H1 (cell line): ENCODE data around the gene MRPL54. TPM values are rescaled to one million over a fixed set of nuclear protein-coding genes. Genes with fewer than 3 reads are reported as not detected.

Source experiments
- CTCF ChIA-PET: fragments of 300-600 bp; sonication (Branson Sonifier 250); formaldehyde crosslinking; loops from one replicate; lab custom pipeline; 2021; ENCODE audit not compliant: partially characterized antibody; lab: Charles Lee
- POLR2A ChIA-PET: fragments of 300-600 bp; sonication (Branson Sonifier 250); formaldehyde crosslinking; loops from one replicate; lab custom pipeline; 2021; ENCODE audit warnings: inconsistent platforms; ENCODE audit not compliant: partially characterized antibody; lab: Charles Lee
- DNase-seq, 2 experiments: peaks; one replicate each; pipeline versions ENCODE4 v3.0.0 to v3.0.0-alpha.2; 2010 to 2022; ENCODE audit warnings: low spot score in 2 of 2, low read depth in 1 of 2, mixed read lengths in 1 of 2
- FAIRE-seq: peaks from 2 replicates; lab custom pipeline; 2011; peaks lifted over from hg19 to GRCh38; lab: Jason Lieb, UNC
- H2AFZ ChIP-seq: 2 replicates; pipeline ENCODE4 v1.8.1; 2012; ENCODE audit warnings: low read length, inconsistent platforms
- H2AK5ac ChIP-seq: 2 replicates; pipeline ENCODE4 v1.6.1; 2013; ENCODE audit warnings: low read depth, low read length
- H2BK120ac ChIP-seq: replicated peaks from 2 replicates; pipeline ENCODE3; 2013; ENCODE audit warnings: low read depth, low read length, inconsistent platforms
- H2BK12ac ChIP-seq: 2 replicates; pipeline ENCODE4 v1.6.1; 2013; ENCODE audit warnings: low read depth, low read length
- H2BK15ac ChIP-seq: 2 replicates; pipeline ENCODE4 v1.6.1; 2013; ENCODE audit warnings: low read length
- H2BK20ac ChIP-seq: 2 replicates; pipeline ENCODE4 v1.6.1; 2013; ENCODE audit warnings: low read length
- H2BK5ac ChIP-seq: 2 replicates; pipeline ENCODE4 v1.6.1; 2013; ENCODE audit warnings: low read depth, low read length
- H3K14ac ChIP-seq: 2 replicates; pipeline ENCODE4 v1.6.1; 2013; ENCODE audit warnings: inconsistent platforms; ENCODE audit not compliant: insufficient read length
- H3K18ac ChIP-seq: 2 replicates; pipeline ENCODE4 v1.6.1; 2013; ENCODE audit warnings: low read length; ENCODE audit errors: extremely low read depth
- H3K23ac ChIP-seq: 2 replicates; pipeline ENCODE4 v1.6.1; 2013; ENCODE audit warnings: inconsistent platforms; ENCODE audit not compliant: insufficient read length
- H3K23me2 ChIP-seq: 2 replicates; pipeline ENCODE4 v1.6.1; 2013; ENCODE audit warnings: low read depth, low read length
- H3K27ac ChIP-seq: 2 replicates; pipeline ENCODE4 v1.6.1; 2011; ENCODE audit warnings: low read depth, low read length, inconsistent platforms
- H3K27me3 ChIP-seq, 4 experiments: replicated peaks in 1 of 4; 1 replicate in 1 of 4; 2 replicates in 3 of 4; pipeline versions ENCODE4 v1.6.1 to v1.8.1; 2011 to 2013; ENCODE audit warnings: low read length in 3 of 4, mild to moderate bottlenecking in 3 of 4, inconsistent platforms in 2 of 4, mixed read lengths in 2 of 4, moderate library complexity in 1 of 4; ENCODE audit not compliant: control insufficient read depth in 3 of 4, insufficient read depth in 3 of 4; ENCODE audit errors: extremely low read depth in 1 of 4
- H3K36me3 ChIP-seq, 4 experiments: 2 replicates each; pipeline versions ENCODE4 v1.6.1 to v1.8.1; 2011 to 2013; ENCODE audit warnings: mild to moderate bottlenecking in 4 of 4, low read length in 3 of 4, moderate library complexity in 2 of 4, control low read depth in 1 of 4, inconsistent platforms in 1 of 4; ENCODE audit not compliant: insufficient read depth in 4 of 4, control insufficient read depth in 2 of 4
- H3K4ac ChIP-seq: replicated peaks from 2 replicates; pipeline ENCODE3; 2013; ENCODE audit warnings: low read length, low read depth, mixed read lengths, inconsistent platforms; ENCODE audit not compliant: insufficient read length
- H3K4me1 ChIP-seq, 4 experiments: replicated peaks in 1 of 4; 1 replicate in 1 of 4; 2 replicates in 3 of 4; pipeline versions ENCODE4 v1.6.1 to v1.8.1; 2011 to 2013; ENCODE audit warnings: low read length in 3 of 4, inconsistent platforms in 2 of 4, mixed read lengths in 1 of 4; ENCODE audit not compliant: insufficient read depth in 4 of 4, control insufficient read depth in 3 of 4
- H3K4me2 ChIP-seq, 2 experiments: 2 replicates each; pipeline versions ENCODE4 v1.6.1 to v1.8.1; 2011 to 2013; ENCODE audit warnings: low read depth in 2 of 2, low read length in 2 of 2, control low read depth in 1 of 2, inconsistent platforms in 1 of 2, mild to moderate bottlenecking in 1 of 2; ENCODE audit not compliant: insufficient read depth in 1 of 2
- H3K4me3 ChIP-seq, 4 experiments: fragments of 200-600, 300-600 bp in 1 of 4; sonication (generic), shearing (Covaris generic), sonication (Bioruptor Twin) in 1 of 4; 2 replicates each; pipeline versions ENCODE4 v1.5.1 to v1.8.1; 2011 to 2016; ENCODE audit warnings: low read length in 4 of 4, low read depth in 3 of 4, control low read depth in 2 of 4, inconsistent platforms in 2 of 4, mild to moderate bottlenecking in 2 of 4, mixed read lengths in 1 of 4, moderate library complexity in 1 of 4; ENCODE audit not compliant: insufficient read depth in 2 of 4; ENCODE audit errors: extremely low read depth in 1 of 4
- H3K56ac ChIP-seq: replicated peaks from 2 replicates; pipeline ENCODE3; 2013; ENCODE audit warnings: low read depth, mild to moderate bottlenecking, mixed read lengths, low read length, inconsistent platforms; ENCODE audit not compliant: insufficient read length
- H3K79me1 ChIP-seq: 2 replicates; pipeline ENCODE4 v1.6.1; 2013; ENCODE audit warnings: low read depth, low read length, control low read depth
- H3K79me2 ChIP-seq, 2 experiments: 2 replicates each; pipeline versions ENCODE4 v1.6.1 to v1.8.1; 2012 to 2013; ENCODE audit warnings: low read length in 2 of 2, mild to moderate bottlenecking in 2 of 2, inconsistent platforms in 1 of 2; ENCODE audit not compliant: insufficient read depth in 2 of 2, control insufficient read depth in 1 of 2
- H3K9ac ChIP-seq, 4 experiments: replicated peaks in 1 of 4; 1 replicate in 1 of 4; 2 replicates in 3 of 4; pipeline versions ENCODE4 v1.6.1 to v1.8.1; 2011 to 2013; ENCODE audit warnings: low read depth in 3 of 4, low read length in 3 of 4, control low read depth in 2 of 4, mild to moderate bottlenecking in 2 of 4, moderate library complexity in 2 of 4, inconsistent platforms in 1 of 4; ENCODE audit errors: extremely low read depth in 1 of 4
- H3K9me3 ChIP-seq, 2 experiments: 2 replicates each; pipeline versions ENCODE4 v1.6.1 to v1.8.1; 2012 to 2013; ENCODE audit warnings: mild to moderate bottlenecking in 2 of 2, moderate library complexity in 2 of 2, control low read depth in 1 of 2, inconsistent platforms in 1 of 2, low read depth in 1 of 2, low read length in 1 of 2, mixed read lengths in 1 of 2; ENCODE audit not compliant: insufficient read depth in 2 of 2
- H4K20me1 ChIP-seq, 2 experiments: replicated peaks in 1 of 2; 2 replicates each; pipeline versions ENCODE3 to v1.8.1; 2011 to 2013; ENCODE audit warnings: inconsistent platforms in 2 of 2, low read length in 2 of 2, mild to moderate bottlenecking in 1 of 2; ENCODE audit not compliant: insufficient read depth in 2 of 2, control insufficient read depth in 1 of 2
- H4K5ac ChIP-seq: 2 replicates; pipeline ENCODE4 v1.6.1; 2013; ENCODE audit warnings: low read length, low read depth, mixed read lengths, inconsistent platforms; ENCODE audit not compliant: insufficient read length
- H4K8ac ChIP-seq: 2 replicates; pipeline ENCODE4 v1.8.0; 2013; ENCODE audit warnings: mild to moderate bottlenecking, moderate library complexity, low read length, inconsistent platforms; ENCODE audit not compliant: insufficient read depth; ENCODE audit errors: extremely low read depth
- H4K91ac ChIP-seq: replicated peaks from 2 replicates; pipeline ENCODE3; 2013; ENCODE audit warnings: low read length, mixed read lengths, inconsistent platforms; ENCODE audit not compliant: insufficient read length
- BACH1 ChIP-seq: IDR thresholded peaks from 2 replicates; pipeline ENCODE4 v1.6.1; 2012; ENCODE audit warnings: low read length, improper control_type of control experiment
- KDM1A ChIP-seq: fragments of 200-600, 300-600 bp; sonication (generic); IDR thresholded peaks from 2 replicates; pipeline ENCODE4 v1.7.1; 2016; ENCODE audit warnings: mild to moderate bottlenecking, low read length, borderline replicate concordance
- WGBS, 2 experiments: shearing (Covaris generic) in 1 of 2; methylation state at CpG; one replicate each; pipeline versions ENCODE4 v1.1.6 to v1.1.7; 2013 to 2015; ENCODE audit warnings: low lambda C conversion rate in 2 of 2, mixed read lengths in 2 of 2, inconsistent platforms in 1 of 2, low coverage in 1 of 2, missing lambda C conversion rate in 1 of 2; ENCODE audit not compliant: insufficient replicate concordance in 2 of 2, insufficient coverage in 1 of 2, insufficient read length in 1 of 2; ENCODE audit errors: extremely low coverage in 1 of 2, missing lambda C conversion rate in 1 of 2; 5-methylcytosine and 5-hydroxymethylcytosine counted together
- polyA plus RNA-seq, 7 experiments: library from polyadenylated mRNA; depleted of rRNA in 3 of 7; stranded (reverse) in 5 of 7; unstranded in 2 of 7; fragments of >200 nt in 5 of 7; fragments of 200-250 nt in 2 of 7; gene quantifications; 1 replicate in 5 of 7; 2 replicates in 1 of 7; 4 replicates in 1 of 7; pipeline versions ENCODE4 v1.2.1 to v1.2.3, GENCODE V29; 2011 to 2013; ENCODE audit warnings: missing spikeins in 2 of 7, mixed read lengths in 2 of 7
- total RNA-seq: library from RNA; stranded (reverse); fragmentation: NEBNext Ultra II Directional; extraction: Animal tissue kit (Norgen Biotek cat#: 25700); gene quantifications from 2 replicates; pipeline ENCODE4 v1.2.1, GENCODE V29; 2021

Gene MRPL54
- total and polyA plus RNA-seq, 2 of the 8 experiments (the other 6 are each of a cell fraction or from before 2014, with no cell fraction given), result 63.8 to 72.8 TPM

- Histone ChIP-seq H2BK15ac (no peak overlapping the region), H3K27ac (no peak overlapping the region), H2BK20ac (no peak overlapping the region), H2BK5ac (no peak overlapping the region), H3K4me2 (no peak overlapping the region), H3K79me2 (no peaks in the 10 kb centered on the region), H3K79me1 (no peaks in the 10 kb centered on the region), H2BK120ac (no peak overlapping the region), H3K9me3 (no peaks in the 10 kb centered on the region), H3K4me3 (no peak overlapping the region), H3K9ac (no peak overlapping the region; a peak in 1 of 7 replicates), H3K14ac (no peak overlapping the region), H3K56ac (no peak overlapping the region), H2BK12ac (no peak overlapping the region), H4K8ac (no peak overlapping the region), H3K36me3 (peaks cover 0 to 12% (median 6%) of the 10 kb centered on the region in 4 experiments; a peak in 3 of 8 replicates), H2AK5ac (no peak overlapping the region), H3K23ac (no peak overlapping the region), H2AFZ (no peak overlapping the region), H3K4ac (no peak overlapping the region), H4K20me1 (peaks cover 0 to 5% of the 10 kb centered on the region in 2 experiments), H4K91ac (no peak overlapping the region), H3K4me1 (no peaks in the 10 kb centered on the region), H3K23me2 (no peaks in the 10 kb centered on the region), H3K27me3 (no peaks in the 10 kb centered on the region), H3K18ac (no peak overlapping the region), H4K5ac (no peak overlapping the region)
- TF ChIP-seq KDM1A (peak; percentile 49; the same call in 1 of the 2 replicates), BACH1 (no peak)
- POLR2A ChIA-PET, result no interaction called here
- no peak for DNase-seq
- WGBS, 2 experiments, result 81% methylated on average over 7 of the region's 8 CpGs; no CpG with 5 or more reads in 1 of the 2 experiments
- FAIRE-seq, result no peak
- CTCF ChIA-PET, result no interaction called here
These were observed 17.0 kb upstream of the MRPL54 start for GRCh38 chr19:3745363-3746045.
